ENCODE measurements around the gene RPP38. TPM values are rescaled to one million over a fixed set of nuclear protein-coding genes. Genes with fewer than 3 reads are reported as not detected.

RPP38 gene
- total RNA-seq, 1 donor: 13.8 TPM

GRCh38 chr10:15136129-15137035, 39.2 kb downstream of the RPP38 start:
- TF ChIP-seq, protein P1, sequence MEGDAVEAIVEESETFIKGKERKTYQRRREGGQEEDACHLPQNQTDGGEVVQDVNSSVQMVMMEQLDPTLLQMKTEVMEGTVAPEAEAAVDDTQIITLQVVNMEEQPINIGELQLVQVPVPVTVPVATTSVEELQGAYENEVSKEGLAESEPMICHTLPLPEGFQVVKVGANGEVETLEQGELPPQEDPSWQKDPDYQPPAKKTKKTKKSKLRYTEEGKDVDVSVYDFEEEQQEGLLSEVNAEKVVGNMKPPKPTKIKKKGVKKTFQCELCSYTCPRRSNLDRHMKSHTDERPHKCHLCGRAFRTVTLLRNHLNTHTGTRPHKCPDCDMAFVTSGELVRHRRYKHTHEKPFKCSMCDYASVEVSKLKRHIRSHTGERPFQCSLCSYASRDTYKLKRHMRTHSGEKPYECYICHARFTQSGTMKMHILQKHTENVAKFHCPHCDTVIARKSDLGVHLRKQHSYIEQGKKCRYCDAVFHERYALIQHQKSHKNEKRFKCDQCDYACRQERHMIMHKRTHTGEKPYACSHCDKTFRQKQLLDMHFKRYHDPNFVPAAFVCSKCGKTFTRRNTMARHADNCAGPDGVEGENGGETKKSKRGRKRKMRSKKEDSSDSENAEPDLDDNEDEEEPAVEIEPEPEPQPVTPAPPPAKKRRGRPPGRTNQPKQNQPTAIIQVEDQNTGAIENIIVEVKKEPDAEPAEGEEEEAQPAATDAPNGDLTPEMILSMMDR (IDR thresholded peaks at IDR 0.05; ENCODE audit: insufficient read depth, low read depth, low read length): no peak
- no peak overlapping the region for H3K4me3 ChIP-seq (ENCODE audit: low read depth, low read length)
- DNase-seq (ENCODE audit: low read depth): no peak

GRCh38 chr10:15137036-15137359, 39.8 kb downstream of the RPP38 start:
- TF ChIP-seq, protein P1 (IDR thresholded peaks at IDR 0.05; ENCODE audit: insufficient read depth, low read depth, low read length): no peak
- peak; percentile 57 for DNase-seq (ENCODE audit: low read depth)
- H3K4me3 ChIP-seq (ENCODE audit: low read depth, low read length): no peak overlapping the region

GRCh38 chr10:15137636-15138035, 40.5 kb downstream of the RPP38 start:
- H3K4me3 ChIP-seq (ENCODE audit: low read depth, low read length): no peak overlapping the region
- peak; percentile 47 for DNase-seq (ENCODE audit: low read depth)
- TF ChIP-seq, protein P1 (IDR thresholded peaks at IDR 0.05; ENCODE audit: insufficient read depth, low read depth, low read length): no peak

- no peak overlapping the region for H3K4me3 ChIP-seq (ENCODE audit: low read depth, low read length)
- no peak for DNase-seq (ENCODE audit: low read depth)
- TF ChIP-seq, protein P1 (IDR thresholded peaks at IDR 0.05; ENCODE audit: insufficient read depth, low read depth, low read length): no peak
Observed at GRCh38 chr10:15140698-15141097, 43.5 kb downstream of the RPP38 start.

GRCh38 chr10:15141136-15142054, 44.2 kb downstream of the RPP38 start:
- TF ChIP-seq, protein P1 (IDR thresholded peaks at IDR 0.05; ENCODE audit: insufficient read depth, low read depth, low read length): no peak
- no peak overlapping the region for H3K4me3 ChIP-seq (ENCODE audit: low read depth, low read length)
- no peak for DNase-seq (ENCODE audit: low read depth)

- no peak overlapping the region for H3K4me3 ChIP-seq (ENCODE audit: low read depth, low read length)
- DNase-seq (ENCODE audit: low read depth): no peak
- TF ChIP-seq, protein P1 (IDR thresholded peaks at IDR 0.05; ENCODE audit: insufficient read depth, low read depth, low read length): no peak
Observed at GRCh38 chr10:15144788-15145187, 47.6 kb downstream of the RPP38 start.
